22Rv1 (cell line): ENCODE data around the gene INPP5A.

Experiments used
- H3K27ac ChIP-seq: fragments of 450-650 bp; 2 replicates; pipeline ENCODE4 v1.5.1; 2017
- ZFX ChIP-seq: fragments of 450-650 bp; IDR thresholded peaks from 2 replicates; pipeline ENCODE4 v1.6.1; 2017; ENCODE audit warnings: antibody characterized with exemption, borderline replicate concordance
- TF ChIP-seq, protein P1 (sequence below): fragments of 450-650 bp; IDR thresholded peaks from 2 replicates; pipeline ENCODE4 v1.5.1; 2017; ENCODE audit warnings: mild to moderate bottlenecking

INPP5A gene

GRCh38 chr10:132538790-132539421 lies 1.3 kb downstream of the INPP5A start:
- TF ChIP-seq, protein P1, sequence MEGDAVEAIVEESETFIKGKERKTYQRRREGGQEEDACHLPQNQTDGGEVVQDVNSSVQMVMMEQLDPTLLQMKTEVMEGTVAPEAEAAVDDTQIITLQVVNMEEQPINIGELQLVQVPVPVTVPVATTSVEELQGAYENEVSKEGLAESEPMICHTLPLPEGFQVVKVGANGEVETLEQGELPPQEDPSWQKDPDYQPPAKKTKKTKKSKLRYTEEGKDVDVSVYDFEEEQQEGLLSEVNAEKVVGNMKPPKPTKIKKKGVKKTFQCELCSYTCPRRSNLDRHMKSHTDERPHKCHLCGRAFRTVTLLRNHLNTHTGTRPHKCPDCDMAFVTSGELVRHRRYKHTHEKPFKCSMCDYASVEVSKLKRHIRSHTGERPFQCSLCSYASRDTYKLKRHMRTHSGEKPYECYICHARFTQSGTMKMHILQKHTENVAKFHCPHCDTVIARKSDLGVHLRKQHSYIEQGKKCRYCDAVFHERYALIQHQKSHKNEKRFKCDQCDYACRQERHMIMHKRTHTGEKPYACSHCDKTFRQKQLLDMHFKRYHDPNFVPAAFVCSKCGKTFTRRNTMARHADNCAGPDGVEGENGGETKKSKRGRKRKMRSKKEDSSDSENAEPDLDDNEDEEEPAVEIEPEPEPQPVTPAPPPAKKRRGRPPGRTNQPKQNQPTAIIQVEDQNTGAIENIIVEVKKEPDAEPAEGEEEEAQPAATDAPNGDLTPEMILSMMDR: no peak
- no peak for TF ChIP-seq ZFX
- H3K27ac ChIP-seq: no peak overlapping the region

DNA sequence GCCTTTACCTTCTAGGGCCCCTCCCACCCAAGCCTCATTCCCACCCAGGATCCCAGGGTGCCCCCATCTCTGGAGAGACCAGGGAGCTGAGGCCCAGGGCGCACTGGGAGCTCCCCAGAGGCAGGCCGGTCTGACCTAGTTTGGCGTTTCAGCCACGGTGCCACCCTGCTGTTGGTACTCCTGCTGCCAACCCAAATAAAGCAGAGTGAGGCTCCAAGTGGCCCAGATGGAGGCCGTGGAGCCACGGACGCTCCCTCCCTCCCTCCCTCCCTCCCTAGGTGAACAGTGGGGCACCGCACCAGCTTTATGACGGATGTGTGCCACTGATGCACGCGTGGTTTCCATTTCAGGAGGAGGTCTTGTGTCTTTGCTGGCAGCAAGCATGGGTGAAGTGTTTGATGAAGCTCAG lies 1.8 kb downstream of the INPP5A start:
- TF ChIP-seq, protein P1: no peak
- TF ChIP-seq ZFX: no peak
- H3K27ac ChIP-seq: no peak overlapping the region

DNA sequence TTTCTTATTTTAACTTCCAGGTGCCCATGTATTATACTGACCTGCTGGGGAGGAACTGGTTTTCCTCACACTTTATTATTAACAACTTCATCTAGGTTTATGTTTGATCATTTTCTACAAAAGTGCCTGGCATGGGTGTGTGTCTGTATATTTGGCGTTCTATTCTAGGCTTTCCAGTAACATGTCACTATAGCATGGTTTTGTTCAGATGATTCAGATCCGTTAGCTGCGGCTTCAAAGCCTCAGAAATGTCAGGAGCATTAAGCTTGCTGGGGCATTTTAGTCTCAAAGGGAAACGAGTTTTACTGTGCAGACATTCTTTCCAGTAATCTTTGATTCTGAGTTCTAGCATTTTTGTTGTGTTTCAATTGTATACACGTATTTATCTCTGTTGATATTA lies 2.3 kb downstream of the INPP5A start:
- no peak overlapping the region for H3K27ac ChIP-seq
- TF ChIP-seq, protein P1: no peak
- TF ChIP-seq ZFX: no peak

DNA sequence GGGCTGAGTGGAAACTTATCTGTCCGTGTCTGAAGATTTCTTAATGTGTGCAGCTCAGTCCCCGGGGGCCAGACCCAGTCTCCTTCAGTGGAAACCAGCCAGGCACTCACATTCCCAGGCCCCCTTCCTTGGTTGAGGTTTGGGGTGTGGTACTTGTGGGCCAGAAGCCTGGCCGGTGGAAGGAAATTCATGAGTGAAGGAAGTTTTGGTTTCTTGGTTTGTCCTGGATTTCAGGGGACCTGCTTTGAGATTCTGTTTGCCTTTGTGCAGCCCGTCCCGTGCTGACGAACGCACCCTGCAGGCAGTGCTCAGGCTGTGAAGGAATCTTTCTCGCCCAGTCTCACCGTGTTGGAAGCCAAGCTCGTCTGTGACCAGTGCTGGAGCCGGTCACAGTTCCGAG lies 2.9 kb downstream of the INPP5A start:
- TF ChIP-seq ZFX: no peak
- TF ChIP-seq, protein P1: no peak
- no peak overlapping the region for H3K27ac ChIP-seq

DNA sequence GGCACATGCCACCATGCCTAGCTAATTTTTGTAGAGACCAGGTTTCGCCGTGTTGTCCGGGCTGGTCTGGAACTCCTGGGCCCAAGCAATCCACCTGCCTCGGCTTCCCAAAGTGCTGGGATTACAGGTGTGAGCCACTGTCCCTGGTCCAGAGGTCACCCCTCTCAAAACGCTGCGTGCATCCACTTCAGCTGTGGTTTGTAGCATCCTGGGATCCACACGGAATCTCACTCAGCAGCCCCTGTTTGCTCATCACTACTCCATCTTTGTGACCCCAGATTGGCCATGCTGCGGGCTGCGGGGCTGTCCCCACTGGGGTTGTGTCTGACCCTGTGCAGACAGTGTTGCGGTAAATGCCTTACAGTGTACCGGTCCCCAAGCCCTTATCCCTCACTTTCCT lies 3.5 kb downstream of the INPP5A start:
- TF ChIP-seq ZFX: no peak
- TF ChIP-seq, protein P1: no peak
- H3K27ac ChIP-seq: no peak overlapping the region

GRCh38 chr10:132541601-132542011 lies 4.0 kb downstream of the INPP5A start:
- H3K27ac ChIP-seq: no peak overlapping the region
- TF ChIP-seq, protein P1: no peak
- no peak for TF ChIP-seq ZFX

DNA sequence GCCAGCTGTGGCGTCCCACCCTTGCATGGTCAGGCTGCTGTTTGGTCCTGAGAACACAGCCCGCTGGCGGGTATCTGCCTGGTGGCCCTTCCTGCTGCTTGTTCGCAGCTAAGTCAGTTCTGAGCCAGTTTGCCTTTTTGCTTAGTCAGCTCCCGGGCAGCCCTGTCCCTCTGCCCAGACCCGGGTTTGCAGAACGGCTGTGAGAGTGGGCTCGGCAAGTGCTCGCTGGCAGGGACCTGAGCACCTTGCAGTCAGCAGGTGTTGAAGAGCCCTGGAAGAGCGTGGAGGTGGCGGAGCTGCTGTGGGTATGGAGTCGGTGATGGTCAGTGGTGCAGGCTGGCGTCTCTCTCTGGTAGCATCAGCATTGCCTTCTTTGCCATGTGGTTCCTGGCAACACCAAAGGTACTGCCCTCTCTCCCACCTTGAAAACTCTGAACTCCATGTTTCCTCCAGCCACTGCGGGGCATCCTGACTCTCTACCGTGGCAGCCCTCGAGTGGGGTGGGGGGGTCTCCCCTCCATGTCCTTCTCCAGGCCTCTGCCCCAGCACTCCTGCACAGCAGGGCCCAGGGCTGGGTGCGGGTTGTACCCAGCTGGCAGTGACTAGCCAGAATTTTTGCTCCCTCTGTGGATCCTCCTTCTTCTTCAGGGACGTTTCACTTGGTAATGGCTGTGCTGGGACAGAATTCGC lies 4.6 kb downstream of the INPP5A start:
- TF ChIP-seq ZFX: no peak
- TF ChIP-seq, protein P1: no peak

More for the DNA sequence above, 4.6 kb downstream of the INPP5A start:
- no peak overlapping the region for H3K27ac ChIP-seq
